GM21390 (cell line): ENCODE results near the gene BLNK.

Source experiments
- ATAC-seq: cut with Tn5 transposase; IDR thresholded peaks from one replicate; pipeline ENCODE4 v1.9.1; 2021; ENCODE audit not compliant: unreplicated experiment

The BLNK gene

GRCh38 chr10:96153070-96153469, 118.3 kb downstream of the BLNK start:
- ATAC-seq: no peak

DNA sequence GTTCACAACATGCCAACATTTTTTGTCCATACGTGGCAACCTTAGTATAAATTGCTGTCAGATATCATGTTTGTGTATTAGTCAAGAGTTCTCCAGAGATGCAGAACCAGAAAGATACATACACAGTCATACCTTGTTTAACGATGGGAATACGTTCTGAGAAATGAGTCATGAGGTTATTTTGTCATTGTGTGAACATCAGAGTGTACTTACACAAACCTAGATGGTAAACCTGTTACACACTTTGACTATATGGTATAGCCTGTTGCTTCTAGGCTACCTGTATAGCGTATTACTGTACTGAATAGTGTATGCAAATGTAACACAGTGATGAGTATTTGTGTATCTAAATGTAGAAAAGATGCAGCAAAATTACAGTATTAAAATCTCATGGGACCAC, 118.9 kb downstream of the BLNK start:
- ATAC-seq: no peak
